OCI-LY3 (cell line): ENCODE measurements around the gene C10orf90.

Source experiments
- H2AFZ ChIP-seq: fragments of 200-600, 300-600 bp; shearing (Covaris generic); 2 replicates; pipeline ENCODE4 v1.6.0; 2014; ENCODE audit warnings: antibody characterized with exemption, low read depth, low read length
- H3K27ac ChIP-seq: fragments of 200-600, 300-600 bp; sonication (generic); 2 replicates; pipeline ENCODE4 v1.5.1; 2014; ENCODE audit warnings: mild to moderate bottlenecking, low read length, moderate library complexity, mixed read lengths
- H3K27me3 ChIP-seq: fragments of 200-600, 300-600 bp; sonication (generic); 2 replicates; pipeline ENCODE4 v1.6.1; 2014; ENCODE audit warnings: low read depth, low read length, mixed read lengths
- H3K36me3 ChIP-seq: fragments of 200-600, 300-600 bp; sonication (generic); replicated peaks from 2 replicates; pipeline ENCODE3; 2014; ENCODE audit warnings: low read depth, low read length, mixed read lengths
- H3K4me1 ChIP-seq: fragments of 300-600, 200-600 bp; sonication (generic); 2 replicates; pipeline ENCODE4 v1.6.1; 2014; ENCODE audit warnings: low read length, mixed read lengths
- H3K4me2 ChIP-seq: fragments of 200-600, 300-600 bp; sonication (generic); 2 replicates; pipeline ENCODE4 v1.6.1; 2014; ENCODE audit warnings: low read length, mixed read lengths
- H3K4me3 ChIP-seq: fragments of 300-600, 200-600 bp; sonication (generic); 2 replicates; pipeline ENCODE4 v1.5.1; 2014; ENCODE audit warnings: antibody characterized with exemption, mild to moderate bottlenecking, low read length, moderate library complexity
- H3K79me2 ChIP-seq: fragments of 300-600, 200-600 bp; shearing (Covaris generic); 2 replicates; pipeline ENCODE4 v1.6.1; 2014; ENCODE audit warnings: mild to moderate bottlenecking, low read length, mixed read lengths
- H3K9ac ChIP-seq: fragments of 300-600, 200-600 bp; shearing (Covaris generic); 2 replicates; pipeline ENCODE4 v1.6.0; 2014; ENCODE audit warnings: mild to moderate bottlenecking, low read length, moderate library complexity
- H3K9me3 ChIP-seq: fragments of 200-600, 300-600 bp; shearing (Covaris generic); 2 replicates; pipeline ENCODE4 v1.6.1; 2014; ENCODE audit warnings: low read length, mixed read lengths; ENCODE audit not compliant: insufficient read depth
- H4K20me1 ChIP-seq: fragments of 200-600, 300-600 bp; sonication (generic); 2 replicates; pipeline ENCODE4 v1.6.1; 2016; ENCODE audit warnings: low read length, mixed read lengths; ENCODE audit not compliant: insufficient read depth
- EZH2phosphoT487 ChIP-seq: fragments of 200-600 bp; shearing (Covaris generic); IDR thresholded peaks from 2 replicates; pipeline ENCODE4 v1.6.1; 2018; ENCODE audit warnings: antibody characterized with exemption, mixed run types, low read depth
- TF ChIP-seq, protein P1 (sequence below): fragments of 200-600, 300-600 bp; sonication (generic); IDR thresholded peaks from 2 replicates; pipeline ENCODE4 v1.5.1; 2014; ENCODE audit warnings: antibody characterized with exemption, low read length, low read depth

C10orf90 gene

DNA sequence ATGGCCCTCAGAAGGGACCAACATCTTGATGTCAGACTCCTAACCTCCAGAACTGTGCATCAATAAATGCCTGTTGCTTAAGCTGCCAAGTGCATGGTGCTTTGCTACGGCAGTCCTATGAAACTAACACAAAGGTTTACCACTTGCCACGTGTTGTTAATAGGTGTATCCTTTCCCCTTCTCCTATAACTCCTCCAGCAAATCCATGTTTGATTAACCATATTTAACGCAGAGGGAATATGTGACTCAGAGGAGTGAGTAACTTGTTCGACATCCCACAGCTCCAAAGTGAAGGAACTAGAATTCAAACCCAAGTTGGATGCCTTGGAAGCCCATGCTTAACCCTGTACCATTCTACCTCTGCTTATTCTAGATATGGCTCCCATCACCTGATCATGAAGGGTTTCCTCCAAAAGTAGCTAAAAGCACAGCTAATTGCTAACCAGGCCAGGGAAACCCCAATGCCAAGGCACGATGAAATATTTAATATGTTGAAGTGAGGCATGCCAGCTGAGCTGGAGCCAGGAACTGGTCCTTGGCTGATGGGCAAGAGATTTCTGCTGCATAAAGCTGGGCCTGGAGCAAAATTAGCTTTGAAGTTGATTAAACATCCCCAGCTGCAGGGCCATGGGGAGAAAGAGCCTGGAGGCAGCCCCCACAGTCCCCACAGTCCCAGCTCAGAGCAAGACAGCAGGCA, 131.9 kb downstream of the C10orf90 start:
- H3K4me2 ChIP-seq: no peak overlapping the region
- no peak overlapping the region for H3K27ac ChIP-seq
- H3K4me1 ChIP-seq: no peaks in the 10 kb centered on the region
- no peaks in the 10 kb centered on the region for H3K27me3 ChIP-seq
- no peak overlapping the region for H2AFZ ChIP-seq
- TF ChIP-seq, protein P1, sequence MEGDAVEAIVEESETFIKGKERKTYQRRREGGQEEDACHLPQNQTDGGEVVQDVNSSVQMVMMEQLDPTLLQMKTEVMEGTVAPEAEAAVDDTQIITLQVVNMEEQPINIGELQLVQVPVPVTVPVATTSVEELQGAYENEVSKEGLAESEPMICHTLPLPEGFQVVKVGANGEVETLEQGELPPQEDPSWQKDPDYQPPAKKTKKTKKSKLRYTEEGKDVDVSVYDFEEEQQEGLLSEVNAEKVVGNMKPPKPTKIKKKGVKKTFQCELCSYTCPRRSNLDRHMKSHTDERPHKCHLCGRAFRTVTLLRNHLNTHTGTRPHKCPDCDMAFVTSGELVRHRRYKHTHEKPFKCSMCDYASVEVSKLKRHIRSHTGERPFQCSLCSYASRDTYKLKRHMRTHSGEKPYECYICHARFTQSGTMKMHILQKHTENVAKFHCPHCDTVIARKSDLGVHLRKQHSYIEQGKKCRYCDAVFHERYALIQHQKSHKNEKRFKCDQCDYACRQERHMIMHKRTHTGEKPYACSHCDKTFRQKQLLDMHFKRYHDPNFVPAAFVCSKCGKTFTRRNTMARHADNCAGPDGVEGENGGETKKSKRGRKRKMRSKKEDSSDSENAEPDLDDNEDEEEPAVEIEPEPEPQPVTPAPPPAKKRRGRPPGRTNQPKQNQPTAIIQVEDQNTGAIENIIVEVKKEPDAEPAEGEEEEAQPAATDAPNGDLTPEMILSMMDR: no peak
- no peak for TF ChIP-seq EZH2phosphoT487
- H3K36me3 ChIP-seq: no peaks in the 10 kb centered on the region
- H4K20me1 ChIP-seq: no peaks in the 10 kb centered on the region
- no peaks in the 10 kb centered on the region for H3K9me3 ChIP-seq
- H3K79me2 ChIP-seq: no peaks in the 10 kb centered on the region
- no peak overlapping the region for H3K9ac ChIP-seq
- no peak overlapping the region for H3K4me3 ChIP-seq

DNA sequence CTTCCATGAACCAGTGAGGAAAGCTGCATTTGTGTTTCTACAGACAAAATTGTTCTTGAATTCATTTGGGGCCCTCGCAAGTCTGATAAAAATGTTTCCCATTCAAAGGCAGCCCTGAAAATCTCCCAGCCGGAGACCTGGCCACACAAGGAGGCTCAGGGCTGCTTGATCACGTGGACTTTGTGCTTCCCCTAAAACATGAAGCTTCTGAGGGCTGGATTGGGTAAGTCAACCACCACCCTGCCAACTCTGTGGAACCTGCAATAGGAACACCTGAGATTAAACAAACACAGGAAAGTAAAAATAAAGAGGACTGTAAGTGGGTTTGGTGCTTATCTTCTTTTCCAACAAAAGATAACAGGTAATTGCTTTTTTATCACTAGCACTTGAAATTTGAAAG, 133.8 kb downstream of the C10orf90 start:
- Histone ChIP-seq H3K4me3 (no peak overlapping the region), H2AFZ (no peak overlapping the region), H3K36me3 (no peaks in the 10 kb centered on the region), H4K20me1 (no peaks in the 10 kb centered on the region), H3K4me1 (no peaks in the 10 kb centered on the region), H3K27me3 (no peaks in the 10 kb centered on the region), H3K9ac (no peak overlapping the region), H3K4me2 (no peak overlapping the region), H3K79me2 (no peaks in the 10 kb centered on the region), H3K27ac (no peak overlapping the region), H3K9me3 (no peaks in the 10 kb centered on the region)
- no peak for TF ChIP-seq EZH2phosphoT487
- TF ChIP-seq, protein P1: no peak

DNA sequence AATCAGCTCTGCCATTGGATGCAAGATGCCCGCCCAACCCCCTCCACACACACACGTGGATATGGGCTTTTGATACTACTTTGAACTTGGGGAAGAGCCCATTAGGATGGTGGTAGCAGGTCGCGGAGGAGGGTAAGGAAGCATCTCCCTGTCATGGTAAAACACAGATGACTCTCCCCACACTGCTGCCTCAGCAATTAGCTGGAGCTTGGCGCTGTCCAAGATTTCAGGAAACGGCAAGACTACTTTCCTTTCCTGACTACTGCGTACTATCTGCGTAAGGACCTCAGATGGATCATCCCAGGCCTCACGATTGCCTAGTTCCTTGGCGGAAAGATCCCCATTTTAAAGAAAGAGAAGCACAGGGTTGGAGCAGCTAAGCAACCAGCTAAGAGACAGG, 134.3 kb downstream of the C10orf90 start:
- H3K36me3 ChIP-seq: no peaks in the 10 kb centered on the region

DNA sequence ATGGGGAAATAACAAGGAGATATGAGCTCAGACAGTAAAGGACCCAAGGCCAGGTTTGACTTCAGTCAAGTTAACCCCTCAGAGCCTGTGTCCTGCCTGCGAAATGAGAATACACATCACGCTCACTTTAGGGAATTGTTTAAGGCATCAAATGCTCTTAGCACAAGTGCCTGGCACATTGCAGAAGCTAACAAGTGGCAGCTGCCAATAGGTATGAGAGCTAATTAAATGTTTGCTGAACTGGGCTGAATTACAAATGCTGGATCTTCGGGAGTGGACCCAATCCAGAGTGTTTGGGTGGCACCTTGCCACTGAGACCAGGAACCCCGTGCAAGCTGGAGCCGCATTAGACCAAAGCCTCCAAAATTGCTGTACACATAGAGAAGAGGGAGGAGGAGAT, 136.8 kb downstream of the C10orf90 start:
- Histone ChIP-seq H4K20me1 (no peaks in the 10 kb centered on the region), H2AFZ (no peak overlapping the region), H3K79me2 (no peaks in the 10 kb centered on the region), H3K9ac (no peak overlapping the region), H3K4me2 (no peak overlapping the region), H3K27ac (no peak overlapping the region), H3K36me3 (no peaks in the 10 kb centered on the region), H3K27me3 (no peaks in the 10 kb centered on the region), H3K9me3 (no peaks in the 10 kb centered on the region), H3K4me1 (no peaks in the 10 kb centered on the region), H3K4me3 (no peak overlapping the region)
- TF ChIP-seq EZH2phosphoT487: no peak

More for the DNA sequence above, 134.3 kb downstream of the C10orf90 start:
- no peaks in the 10 kb centered on the region for H4K20me1 ChIP-seq
- no peaks in the 10 kb centered on the region for H3K79me2 ChIP-seq
- no peak overlapping the region for H3K9ac ChIP-seq
- no peaks in the 10 kb centered on the region for H3K9me3 ChIP-seq
- no peak overlapping the region for H3K4me3 ChIP-seq
- no peak overlapping the region for H3K27ac ChIP-seq
- H3K4me2 ChIP-seq: no peak overlapping the region
- H3K4me1 ChIP-seq: no peaks in the 10 kb centered on the region
- TF ChIP-seq, protein P1: no peak
- no peak for TF ChIP-seq EZH2phosphoT487
- no peak overlapping the region for H2AFZ ChIP-seq
- H3K27me3 ChIP-seq: no peaks in the 10 kb centered on the region
